ENCODE measurements around the gene MED28. TPM values are rescaled to one million over a fixed set of nuclear protein-coding genes. Genes with fewer than 3 reads are reported as not detected.

Gene MED28
- total and polyA plus RNA-seq, 2 of the 4 experiments (the other 2 are of a cell fraction) = 8.8 to 9.3 TPM

GRCh38 chr4:17636696-17637622, 22.5 kb downstream of the MED28 start:
- ATAC-seq (ENCODE audit: low read depth) = peak; percentile 96
- 0 out of 4 replicates have a peak, but pooled peaks cover 0 to 4% of the 10 kb centered on the region in 2 experiments for H3K79me1 ChIP-seq (ENCODE audit: low read depth in 1 of 2, low read length in 2 of 2)
- H2BK15ac ChIP-seq (ENCODE audit: low read depth, low read length) = no peak overlapping the region
- no peak overlapping the region for H3K27ac ChIP-seq (ENCODE audit: insufficient read depth, low read length)
- peak; percentile 69 for DNase-seq
- TF ChIP-seq CTCF (conservative IDR thresholded peaks at IDR 0.05; ENCODE audit: low read depth, low read length) (peak; percentile 86), CHD1 (IDR thresholded peaks at IDR 0.05; ENCODE audit: low read depth, low read length) (no peak), SMC3 (IDR thresholded peaks at IDR 0.05; ENCODE audit: low read depth, low read length) (peak; percentile 83), RAD21 (IDR thresholded peaks at IDR 0.05; ENCODE audit: low read length) (peak; percentile 79)
- no peak overlapping the region for H2AK5ac ChIP-seq (ENCODE audit: low read depth, low read length)
- intact Hi-C loops (cut with micrococcal nuclease) (loop anchor here (1.0 to 5.0 kb wide), 3 partner anchors 88 to 956 kb away; partner anchors contain the start of genes DCAF16 and NCAPG), dilution Hi-C loops (cut with HindIII; ENCODE audit: low sequenced_read_pairs, unreplicated experiment) (no loop called here), in situ Hi-C loops (cut with MboI; ENCODE audit: low sequenced_read_pairs) (loop anchor here (25.0 kb wide), 1 partner anchor 950 kb away; no protein-coding TSS in a partner anchor)
- H2BK20ac ChIP-seq (ENCODE audit: low read depth, low read length) = no peak overlapping the region
- no peak overlapping the region for H4K91ac ChIP-seq (ENCODE audit: insufficient read depth, low read depth, low read length)
- POLR2A ChIA-PET (ENCODE audit: unreplicated experiment) = interaction anchor here (0.6 kb wide), 1 partner anchor 154 kb away, joined by 3 read pairs; no protein-coding TSS in a partner anchor
- no peak overlapping the region for H4K8ac ChIP-seq (ENCODE audit: low read depth in 2 of 2, low read length in 2 of 2)
- H2AFZ ChIP-seq (replicated peaks; ENCODE audit: low read length, poor library complexity) = peak overlapping the region; percentile 53
- H4K20me1 ChIP-seq (ENCODE audit: insufficient read depth, low read length) = peaks cover 4% of the 10 kb centered on the region; the same call in 1 of the 2 replicates
- no peak overlapping the region for H3K9ac ChIP-seq (ENCODE audit: low read depth, low read length)
- H3K36me3 ChIP-seq (ENCODE audit: control insufficient read depth, insufficient read depth, low read length) = peaks cover 19% of the 10 kb centered on the region
- no peaks in the 10 kb centered on the region for H3K9me3 ChIP-seq (ENCODE audit: control insufficient read depth, insufficient read depth, low read length)
- H3K4me1 ChIP-seq (ENCODE audit: control insufficient read depth, insufficient read depth, low read length) = no peaks in the 10 kb centered on the region
- H3K27me3 ChIP-seq (ENCODE audit: control insufficient read depth, insufficient read depth, low read length) = no peaks in the 10 kb centered on the region
- BruUV-seq (replicated peaks) = no TSS peak
- no peak overlapping the region for H3K4me2 ChIP-seq (ENCODE audit: low read depth, low read length)
- 37% methylated on average over 16 of the region's 32 CpGs; no CpG with 5 or more reads in 1 of the 2 experiments for WGBS, 2 experiments (ENCODE audit: extremely low coverage in 2 of 2, insufficient read length in 1 of 2)
- H2AK9ac ChIP-seq (replicated peaks; ENCODE audit: low read depth, low read length, poor library complexity) = peak overlapping the region; percentile 38
- H3K4me3 ChIP-seq (ENCODE audit: insufficient read depth, low read depth, low read length) = no peak overlapping the region
- no peak overlapping the region for H3K56ac ChIP-seq (ENCODE audit: extremely low read depth, insufficient read depth, low read length)
- H2BK120ac ChIP-seq (ENCODE audit: low read depth, low read length) = no peak overlapping the region
- no peak overlapping the region for H4K5ac ChIP-seq (ENCODE audit: low read depth, low read length)
- CTCF ChIA-PET = interaction anchor here (2.3 kb wide), 1 partner anchor 88 kb away, joined by 7 read pairs; no protein-coding TSS in a partner anchor
- no peak overlapping the region for H3K4ac ChIP-seq (ENCODE audit: low read depth, low read length)
- H2BK5ac ChIP-seq (ENCODE audit: low read depth, low read length, poor library complexity, severe bottlenecking) = no peak overlapping the region
- no peak overlapping the region for H3K18ac ChIP-seq (ENCODE audit: low read depth, low read length)
- no peak overlapping the region for H3K14ac ChIP-seq (replicated peaks; ENCODE audit: low read depth, low read length)
- H3K9me1 ChIP-seq (ENCODE audit: insufficient read depth, low read length) = no peaks in the 10 kb centered on the region
- H3K23ac ChIP-seq (ENCODE audit: low read depth, low read length) = no peak overlapping the region
